ENCODE measurements around the gene IGSF21.

The IGSF21 gene

DNA sequence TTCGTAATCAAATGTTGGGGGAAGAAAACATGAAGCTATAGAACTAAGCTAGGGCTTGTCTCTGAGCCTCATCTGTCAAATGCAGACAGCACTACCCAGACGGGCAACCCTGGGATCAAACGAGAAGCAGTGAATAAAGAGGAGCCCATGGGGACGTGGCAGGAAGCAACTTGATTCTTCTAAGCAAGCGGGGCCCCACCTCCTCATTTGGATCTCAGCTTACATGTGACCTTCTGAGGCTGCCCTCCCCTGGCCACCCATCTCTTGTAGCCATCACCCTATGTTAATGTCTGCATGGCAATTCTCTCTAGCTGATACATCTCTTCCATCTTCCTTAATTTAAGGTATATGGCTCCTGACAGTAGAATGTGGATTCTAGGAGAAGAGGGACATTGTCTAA, 171.3 kb downstream of the IGSF21 start:
- DNase-seq = no peak

- no peak for DNase-seq
These were observed 171.9 kb downstream of the IGSF21 start for GRCh38 chr1:18279351-18280074.

DNA sequence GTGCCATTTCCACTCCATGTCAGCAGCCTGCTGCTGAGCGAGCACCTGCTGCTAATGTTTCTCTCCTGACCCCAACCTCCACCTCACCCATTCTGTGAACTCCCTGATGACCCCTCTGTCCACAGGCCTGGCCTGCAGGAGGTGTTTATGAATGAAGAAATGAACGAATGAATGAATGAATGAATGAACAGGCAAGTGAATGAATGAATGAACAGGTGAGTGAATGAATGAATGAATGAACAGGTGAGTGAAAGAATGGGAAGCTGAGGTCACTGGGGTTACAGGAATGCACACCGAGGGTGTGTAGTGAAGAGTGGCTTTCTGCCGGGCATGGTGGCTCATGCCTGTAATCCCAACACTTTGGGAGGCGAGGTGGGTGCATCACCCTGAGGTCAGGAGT, 173.4 kb downstream of the IGSF21 start:
- DNase-seq = no peak

DNA sequence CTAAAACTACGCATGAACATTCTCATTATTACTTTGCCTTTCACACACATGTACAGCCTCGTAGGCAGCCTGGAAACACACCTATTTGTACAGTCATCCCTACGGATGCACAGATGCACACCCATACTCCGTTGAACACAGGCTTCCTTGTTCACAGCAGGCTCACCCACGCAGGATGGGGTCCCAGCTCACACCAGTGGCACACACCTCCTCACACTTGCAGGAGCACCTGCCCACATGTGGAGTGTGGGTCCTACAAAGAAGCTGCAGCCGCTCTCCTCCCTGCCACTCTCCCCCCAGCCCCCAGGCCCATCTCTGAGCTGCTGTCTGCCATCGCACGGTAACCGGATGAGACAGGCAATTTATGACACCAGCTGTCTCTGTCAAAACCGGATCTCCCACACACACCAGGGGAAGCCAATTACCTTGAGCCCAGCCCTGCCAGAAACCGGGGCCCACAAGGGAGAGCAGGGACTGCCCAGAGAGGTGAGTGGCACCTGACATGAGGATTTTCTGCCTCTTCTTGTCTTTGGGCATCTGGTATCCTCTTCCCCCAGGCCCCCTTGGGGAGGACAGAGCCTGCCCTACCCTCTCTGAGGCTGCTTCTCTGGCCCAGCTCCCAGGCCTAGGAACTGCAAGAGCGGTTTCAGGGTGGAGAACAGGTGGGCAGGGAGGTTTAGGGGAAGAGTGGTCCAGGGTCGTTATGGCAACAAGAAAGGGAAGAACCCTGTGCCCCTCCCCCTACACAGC, 175.4 kb downstream of the IGSF21 start:
- no peak for DNase-seq

- DNase-seq = no peak
These were observed 176.2 kb downstream of the IGSF21 start for GRCh38 chr1:18283601-18284385.

DNA sequence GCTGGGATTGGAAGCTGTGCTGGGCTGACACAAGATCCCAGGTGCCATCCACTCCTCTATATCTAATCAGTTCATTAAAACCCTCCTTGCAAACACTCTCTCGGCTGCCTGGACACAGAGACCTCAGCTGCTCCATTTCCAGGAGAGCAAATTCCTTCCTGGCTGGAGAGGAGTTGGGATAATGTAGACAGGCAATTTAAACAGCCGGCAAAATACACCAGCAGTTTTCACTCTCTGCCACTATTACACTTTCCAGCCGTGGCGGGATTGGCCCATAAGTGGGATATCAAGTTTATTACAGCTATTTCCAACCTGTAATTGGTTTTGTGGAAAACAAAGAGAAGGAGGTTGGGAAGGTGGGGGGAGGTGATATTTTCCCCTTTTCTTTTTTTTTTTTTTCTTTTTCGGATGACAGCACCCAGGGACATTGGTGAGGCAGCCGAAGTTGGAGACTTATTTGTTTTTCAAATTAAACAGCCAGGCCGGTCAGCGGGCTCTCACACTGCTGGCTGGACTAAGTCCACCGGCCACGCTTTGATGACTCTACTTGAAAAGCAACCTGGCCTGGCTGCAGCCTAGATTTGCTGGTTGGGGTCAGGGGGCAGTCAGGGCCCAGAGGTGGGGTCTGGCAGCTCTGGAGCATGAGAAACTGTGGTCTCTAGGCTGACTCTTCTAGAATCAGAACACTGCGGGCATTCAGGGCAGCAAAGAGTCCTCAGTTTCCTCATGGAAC, 177.4 kb downstream of the IGSF21 start:
- no peak for DNase-seq

DNA sequence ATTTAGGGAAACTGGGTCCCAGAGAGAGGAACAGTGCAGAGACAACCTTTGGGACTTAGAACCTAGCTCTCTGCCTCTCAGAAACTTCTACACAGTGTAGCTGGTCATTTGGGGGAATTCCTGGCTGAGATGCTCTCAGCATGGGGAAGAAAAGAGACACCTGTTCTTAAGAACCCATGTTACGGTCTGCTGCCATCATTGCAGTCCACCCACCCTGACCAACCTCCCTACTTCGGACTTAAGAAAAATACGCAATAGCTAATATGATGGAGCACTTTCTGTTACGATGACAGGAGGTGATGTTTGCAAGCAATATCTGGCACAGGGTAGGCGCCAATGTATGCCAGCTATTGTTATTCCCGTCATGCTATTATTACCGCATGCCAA, 177.9 kb downstream of the IGSF21 start:
- DNase-seq = no peak

DNA sequence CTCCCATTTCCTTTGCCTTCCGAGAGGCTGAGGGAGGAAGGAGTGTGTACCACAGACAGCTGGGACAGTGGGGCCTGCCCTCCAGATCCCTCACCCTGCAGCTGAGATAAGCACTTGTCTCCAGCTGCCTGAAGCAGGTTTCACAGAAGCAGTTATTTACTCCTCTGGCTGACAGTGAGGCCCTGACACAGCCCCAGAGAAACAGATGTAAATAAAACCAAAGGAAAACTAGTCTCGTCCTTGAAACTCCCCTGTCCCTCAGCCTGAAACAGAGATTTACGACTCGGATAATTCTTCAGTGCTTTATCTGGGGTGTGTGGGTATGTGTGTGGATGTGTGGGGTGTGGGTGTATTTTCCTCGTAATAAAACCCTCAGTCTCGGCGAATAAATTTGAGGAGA, 181.1 kb downstream of the IGSF21 start:
- no peak for DNase-seq

DNA sequence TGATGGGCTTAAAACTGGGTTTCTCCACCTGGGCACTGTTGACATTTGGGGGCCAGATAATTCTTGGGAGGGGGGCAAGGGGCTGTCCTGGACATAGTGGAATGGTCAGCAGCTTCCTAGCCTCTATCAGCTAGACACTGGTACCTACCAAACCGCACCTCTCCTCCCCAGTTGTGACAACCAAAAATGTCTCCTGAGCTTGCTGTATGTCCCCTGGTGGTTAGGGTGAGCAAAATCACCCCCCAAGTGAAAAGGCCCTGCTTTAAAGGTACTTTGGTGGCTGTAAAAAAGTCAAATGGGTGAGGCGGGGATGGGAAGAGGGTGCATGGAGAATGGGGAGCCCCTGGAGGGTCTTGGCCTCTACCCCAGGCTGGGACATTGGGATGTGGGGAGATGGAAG, 182.0 kb downstream of the IGSF21 start:
- no peak for DNase-seq

DNA sequence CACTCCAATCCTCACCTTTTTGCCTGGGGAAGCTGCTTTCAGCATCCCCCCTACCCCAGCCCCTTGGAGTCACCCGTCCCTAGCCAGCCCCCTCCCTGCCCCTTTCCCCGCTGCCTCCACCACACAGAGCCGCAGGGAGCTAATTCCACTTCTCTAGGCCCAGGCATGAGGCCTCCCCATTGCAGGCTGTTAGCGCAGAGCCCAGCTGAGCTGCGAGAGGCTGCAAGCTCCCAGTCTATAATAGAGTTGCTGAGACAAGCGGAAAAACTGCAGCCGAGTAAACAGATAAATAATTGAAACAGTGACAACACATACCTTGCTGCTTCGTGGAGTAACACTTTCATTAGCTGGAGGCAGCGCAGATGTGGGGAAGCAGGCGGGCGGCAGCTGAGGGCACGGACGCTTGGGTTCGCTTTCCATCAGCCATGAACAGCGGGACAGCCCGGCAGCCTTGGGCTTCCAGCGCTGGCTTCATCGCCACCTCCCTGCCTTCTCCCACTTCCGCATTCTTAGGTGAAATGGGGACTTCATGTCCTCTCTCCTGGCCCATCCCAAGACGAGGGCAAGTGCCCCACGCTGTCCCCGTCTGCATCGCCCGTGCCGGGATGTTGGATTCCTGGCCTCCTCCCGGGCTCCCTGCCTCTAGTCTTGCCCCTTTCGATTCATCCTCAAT, 183.3 kb downstream of the IGSF21 start:
- DNase-seq = no peak

GRCh38 chr1:18292531-18292930, 184.9 kb downstream of the IGSF21 start:
- DNase-seq = no peak

GRCh38 chr1:18293291-18293690, 185.7 kb downstream of the IGSF21 start:
- DNase-seq = no peak

DNA sequence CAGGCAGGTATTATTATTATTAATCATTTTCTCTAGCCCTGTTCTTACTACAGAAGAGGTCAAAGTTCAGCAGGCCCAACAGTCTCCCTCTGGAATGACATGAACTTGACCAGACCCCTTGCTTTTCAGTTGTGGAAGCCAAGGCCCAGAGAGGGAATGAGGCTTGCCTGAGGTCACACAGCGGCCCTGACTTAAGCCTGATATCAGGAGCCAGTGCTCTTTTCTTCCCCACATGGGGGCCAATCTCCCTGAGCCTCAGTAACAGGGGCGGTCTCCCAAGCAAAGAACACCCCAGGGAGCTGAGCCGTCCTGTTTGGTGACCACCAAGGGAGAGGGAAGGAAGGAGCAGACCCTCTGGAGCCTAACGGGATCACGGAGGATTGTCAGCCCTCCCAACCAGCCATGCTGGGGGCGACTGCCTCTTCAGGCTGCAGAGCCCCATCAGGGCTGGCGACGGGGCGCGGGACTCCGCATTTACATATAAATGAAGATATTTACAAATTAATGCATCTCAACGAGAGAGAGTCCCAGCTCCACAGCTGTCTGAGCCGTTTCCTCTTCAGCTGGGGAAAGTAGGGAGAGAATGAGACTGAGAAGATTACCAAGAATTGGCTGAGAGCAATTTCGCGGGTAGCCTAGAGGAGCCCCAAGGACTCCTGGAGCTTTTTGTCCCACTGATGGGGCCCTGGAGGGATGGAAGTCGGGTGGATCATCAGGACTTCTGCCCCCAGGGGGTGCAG, 187.0 kb downstream of the IGSF21 start:
- DNase-seq = no peak

DNA sequence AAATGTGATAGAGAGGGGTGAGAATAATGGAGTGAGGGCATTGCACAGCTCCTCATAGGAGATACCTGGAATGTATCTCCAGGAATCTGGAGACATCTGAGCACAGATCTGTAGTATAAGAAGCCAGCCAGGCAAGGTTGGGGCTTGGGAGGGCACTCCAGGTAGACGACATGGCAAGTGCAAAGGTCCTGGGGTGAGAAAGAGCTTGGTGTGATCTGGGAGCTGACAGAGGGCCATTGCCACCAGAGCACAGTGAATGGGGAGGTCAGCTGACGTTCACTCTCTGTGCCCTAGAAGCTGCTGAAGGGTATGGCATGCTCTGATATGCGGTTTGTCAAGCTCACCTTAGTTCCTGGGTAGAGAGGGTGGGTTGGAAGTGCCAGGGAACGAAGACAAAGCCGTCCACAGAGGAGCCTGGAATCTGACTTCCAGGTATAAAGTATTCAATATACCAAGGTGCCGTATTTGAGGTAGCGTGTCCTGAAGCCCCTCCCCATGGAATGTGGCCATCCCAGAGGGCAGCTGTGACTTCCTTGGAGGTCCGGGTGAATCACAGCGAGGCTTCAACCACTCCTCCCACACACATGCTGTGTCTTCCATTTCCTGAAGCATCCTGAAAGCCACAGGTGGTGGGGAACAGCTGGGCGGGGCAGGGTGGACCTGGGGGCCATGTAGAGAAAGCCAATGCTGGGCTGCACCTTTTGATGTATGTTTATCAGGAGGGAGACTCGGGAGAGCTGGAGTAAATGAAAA, 190.5 kb downstream of the IGSF21 start:
- DNase-seq = no peak

DNA sequence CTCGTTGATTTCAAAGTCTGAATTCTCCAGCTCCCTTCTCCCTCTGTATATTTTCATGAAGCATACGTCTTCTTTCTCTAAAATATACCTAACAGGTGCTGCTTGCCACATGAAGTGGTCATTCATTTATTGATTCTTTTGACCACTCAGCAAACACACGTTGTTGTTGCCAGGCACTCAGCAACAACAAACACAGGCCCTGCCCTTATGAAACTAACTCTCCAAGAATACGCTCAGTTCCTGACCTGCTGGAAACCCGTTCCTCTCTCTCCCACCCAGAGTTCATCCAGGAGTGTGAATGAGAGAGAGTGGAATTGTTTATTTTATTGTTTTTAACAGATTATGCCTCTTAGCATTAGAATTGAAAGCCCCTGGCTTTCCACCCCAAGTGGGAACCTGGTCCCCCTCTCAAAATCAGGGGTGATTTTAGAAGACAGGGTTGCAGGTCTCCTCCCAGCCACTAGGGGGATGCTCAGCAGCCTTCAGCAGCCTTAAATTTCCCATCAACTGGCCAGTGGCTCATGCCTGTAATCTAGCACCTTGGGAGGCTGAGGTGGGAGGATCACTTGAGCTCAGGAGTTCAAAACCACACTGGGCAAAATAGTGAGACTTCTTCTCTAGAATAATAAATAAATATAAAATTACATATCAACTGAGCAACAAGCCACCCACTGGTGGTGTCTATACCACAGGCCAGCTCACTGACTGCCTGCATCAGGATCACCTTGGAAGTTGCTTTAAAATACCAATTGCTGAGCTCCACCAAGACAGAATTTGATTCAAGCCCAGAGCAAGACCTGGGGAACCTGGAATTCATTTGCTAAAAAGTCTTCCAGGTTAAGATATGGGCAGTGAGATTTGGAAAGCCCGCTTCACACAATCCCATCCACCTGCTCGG, 192.1 kb downstream of the IGSF21 start:
- DNase-seq = no peak

DNA sequence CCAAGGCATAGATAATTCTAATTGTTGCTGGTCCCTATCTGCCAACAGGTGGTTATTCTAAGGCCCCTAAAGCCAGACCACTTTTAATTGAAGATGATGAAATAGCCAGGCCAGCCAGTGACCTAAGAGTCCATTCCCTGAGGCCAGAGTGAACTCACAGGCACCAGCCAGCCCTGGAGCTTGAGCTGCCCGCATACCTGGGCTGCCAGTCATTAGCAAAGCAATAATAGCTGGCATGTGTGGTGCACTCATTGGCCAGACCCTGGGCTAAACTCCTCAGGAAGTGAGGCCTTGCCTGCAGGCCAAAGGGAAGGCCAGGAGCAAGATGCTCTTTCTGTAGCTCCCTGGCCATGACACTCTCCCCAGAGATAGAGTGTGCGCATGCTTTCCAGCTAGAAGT, 192.8 kb downstream of the IGSF21 start:
- no peak for DNase-seq

- no peak for DNase-seq
These were observed 195.3 kb downstream of the IGSF21 start for GRCh38 chr1:18302788-18303413.

- DNase-seq = no peak
These were observed 196.7 kb downstream of the IGSF21 start for GRCh38 chr1:18304151-18304869.

Measured in GOT3 (cell line).